GM23338 (cell line): ENCODE results near the gene MARCHF3. TPM values are rescaled to one million over a fixed set of nuclear protein-coding genes. Genes with fewer than 3 reads are reported as not detected.

Source experiments
- ATAC-seq: fragments of 200-7000 bp; cut with Tn5 transposase; 3 replicates; pipeline ENCODE4 v1.9.1; 2020
- DNase-seq: peaks from one replicate; pipeline ENCODE4 v3.0.0-alpha.2; 2015; ENCODE audit warnings: low spot score
- H2AFZ ChIP-seq: fragments of 200-600 bp; sonication (generic); 2 replicates; pipeline ENCODE4 v1.8.0; 2016; ENCODE audit warnings: antibody characterized with exemption, mild to moderate bottlenecking, moderate library complexity
- H3F3A ChIP-seq: fragments of 200-600 bp; sonication (generic); replicated peaks from 2 replicates; pipeline ENCODE4 v1.8.0; 2017; ENCODE audit warnings: antibody characterized with exemption, mixed run types, low read depth
- H3K27ac ChIP-seq: fragments of 200-600 bp; sonication (generic); 2 replicates; pipeline ENCODE4 v1.6.1; 2016; ENCODE audit warnings: low read depth
- H3K27me3 ChIP-seq: fragments of 200-600 bp; sonication (generic); 2 replicates; pipeline ENCODE4 v1.8.0; 2016; ENCODE audit warnings: mild to moderate bottlenecking, mixed run types, moderate library complexity; ENCODE audit not compliant: insufficient read depth
- H3K36me3 ChIP-seq: fragments of 200-600 bp; sonication (generic); 2 replicates; pipeline ENCODE4 v1.8.0; 2016; ENCODE audit warnings: mild to moderate bottlenecking; ENCODE audit not compliant: insufficient read depth
- H3K4me1 ChIP-seq: fragments of 200-600 bp; sonication (generic); 2 replicates; pipeline ENCODE4 v1.8.0; 2016; ENCODE audit warnings: mild to moderate bottlenecking, moderate library complexity; ENCODE audit not compliant: insufficient read depth
- H3K4me2 ChIP-seq: fragments of 200-600 bp; sonication (generic); 2 replicates; pipeline ENCODE4 v1.7.1; 2017; ENCODE audit warnings: mixed run types
- H3K4me3 ChIP-seq: fragments of 200-600 bp; sonication (generic); 2 replicates; pipeline ENCODE4 v1.6.1; 2016; ENCODE audit warnings: mixed run types
- H3K79me2 ChIP-seq: fragments of 200-600 bp; sonication (generic); replicated peaks from 2 replicates; pipeline ENCODE4 v1.8.0; 2017; ENCODE audit warnings: mild to moderate bottlenecking; ENCODE audit not compliant: insufficient read depth
- H3K9me2 ChIP-seq: fragments of 200-600 bp; sonication (generic); 2 replicates; pipeline ENCODE4 v1.8.0; 2017; ENCODE audit not compliant: insufficient read depth
- H4K20me1 ChIP-seq: fragments of 200-600 bp; sonication (generic); replicated peaks from 2 replicates; pipeline ENCODE4 v1.8.0; 2017; ENCODE audit warnings: mild to moderate bottlenecking; ENCODE audit not compliant: insufficient read depth
- H3K27ac Mint-ChIP-seq: 2 replicates; pipeline ENCODE4 v1.8.0; 2020; ENCODE audit warnings: inconsistent platforms, mild to moderate bottlenecking, moderate library complexity, mixed read lengths
- H3K27me3 Mint-ChIP-seq: 3 replicates; pipeline ENCODE4 v1.8.0; 2022; ENCODE audit warnings: low read depth, mild to moderate bottlenecking, moderate library complexity, mixed read lengths, inconsistent platforms; ENCODE audit not compliant: insufficient read depth, poor library complexity
- H3K36me3 Mint-ChIP-seq: 3 replicates; pipeline ENCODE4 v1.8.0; 2021; ENCODE audit warnings: low read depth, mild to moderate bottlenecking, inconsistent platforms, moderate library complexity, mixed read lengths
- H3K4me1 Mint-ChIP-seq: 3 replicates; pipeline ENCODE4 v1.8.0; 2020; ENCODE audit warnings: mild to moderate bottlenecking, inconsistent platforms, mixed read lengths
- H3K4me3 Mint-ChIP-seq: 3 replicates; pipeline ENCODE4 v1.8.0; 2021; ENCODE audit warnings: moderate library complexity, mild to moderate bottlenecking, inconsistent platforms, mixed read lengths
- H3K9me3 Mint-ChIP-seq: 3 replicates; pipeline ENCODE4 v1.8.0; 2020; ENCODE audit warnings: moderate library complexity, mild to moderate bottlenecking, inconsistent platforms, mixed read lengths
- CREB1 ChIP-seq: fragments of 250-450 bp; sonication (Bioruptor Pico); IDR thresholded peaks from 2 replicates; pipeline ENCODE4 v1.5.0; 2020; ENCODE audit warnings: low read depth, mild to moderate bottlenecking, moderate library complexity
- ETS1 ChIP-seq: IDR thresholded peaks from 2 replicates; pipeline ENCODE4 v1.6.1; 2016; ENCODE audit warnings: antibody characterized with exemption
- EZH2 ChIP-seq: fragments of 200-600 bp; sonication (generic); IDR thresholded peaks from one replicate; pipeline ENCODE4 v1.8.0; 2017; ENCODE audit warnings: antibody characterized with exemption, mild to moderate bottlenecking, low read depth; ENCODE audit not compliant: unreplicated experiment
- EZH2phosphoT487 ChIP-seq: fragments of 200-600 bp; sonication (generic); IDR thresholded peaks from one replicate; pipeline ENCODE4 v1.8.1; 2018; ENCODE audit warnings: antibody characterized with exemption; ENCODE audit not compliant: unreplicated experiment
- JUNB ChIP-seq: IDR thresholded peaks from one replicate; pipeline ENCODE4 v1.6.1; 2016; ENCODE audit warnings: antibody characterized with exemption; ENCODE audit not compliant: unreplicated experiment
- NANOG ChIP-seq: IDR thresholded peaks from 2 replicates; pipeline ENCODE4 v1.6.1; 2016; ENCODE audit warnings: antibody characterized with exemption, borderline replicate concordance
- POLR2AphosphoS5 ChIP-seq: IDR thresholded peaks from 2 replicates; pipeline ENCODE4 v1.6.1; 2016; ENCODE audit warnings: antibody characterized with exemption, low read depth
- STAT1 ChIP-seq: IDR thresholded peaks from one replicate; pipeline ENCODE4 v1.6.1; 2016; ENCODE audit warnings: antibody characterized with exemption; ENCODE audit not compliant: unreplicated experiment
- ZNF331 ChIP-seq: fragments of 250-450 bp; sonication (Bioruptor Pico); IDR thresholded peaks from 2 replicates; pipeline ENCODE4 v1.5.0; 2020; ENCODE audit warnings: low read depth, mild to moderate bottlenecking, moderate library complexity
- polyA plus RNA-seq: library from polyadenylated mRNA; unstranded; fragments of >200 nt; fragmentation: Nextera tagmentation; extraction: Ambion mirVana; gene quantifications from 2 replicates; pipeline ENCODE4 v1.2.1, GENCODE V29; 2016
- total RNA-seq: library from RNA; depleted of rRNA; stranded (reverse); fragments of >200 nt; shearing (Covaris generic); gene quantifications from 2 replicates; pipeline ENCODE4 v1.2.3, GENCODE V29; 2014
- TF ChIP-seq, protein P1 (sequence below), 2 experiments: fragments of 200-600 bp in 1 of 2; sonication (generic) in 1 of 2; conservative IDR thresholded peaks; 2 replicates each; pipeline versions ENCODE4 v1.5.1 to v1.6.1; 2016 to 2017; ENCODE audit warnings: antibody characterized with exemption in 2 of 2, low read depth in 2 of 2, mild to moderate bottlenecking in 2 of 2, moderate library complexity in 1 of 2
- TF ChIP-seq, protein P2 (sequence below): IDR thresholded peaks from one replicate; pipeline ENCODE4 v1.6.1; 2018; ENCODE audit warnings: antibody characterized with exemption; ENCODE audit not compliant: unreplicated experiment

Gene MARCHF3
- total and polyA plus RNA-seq, 2 experiments from 2014 or later, result 7.0 to 12.7 TPM

DNA sequence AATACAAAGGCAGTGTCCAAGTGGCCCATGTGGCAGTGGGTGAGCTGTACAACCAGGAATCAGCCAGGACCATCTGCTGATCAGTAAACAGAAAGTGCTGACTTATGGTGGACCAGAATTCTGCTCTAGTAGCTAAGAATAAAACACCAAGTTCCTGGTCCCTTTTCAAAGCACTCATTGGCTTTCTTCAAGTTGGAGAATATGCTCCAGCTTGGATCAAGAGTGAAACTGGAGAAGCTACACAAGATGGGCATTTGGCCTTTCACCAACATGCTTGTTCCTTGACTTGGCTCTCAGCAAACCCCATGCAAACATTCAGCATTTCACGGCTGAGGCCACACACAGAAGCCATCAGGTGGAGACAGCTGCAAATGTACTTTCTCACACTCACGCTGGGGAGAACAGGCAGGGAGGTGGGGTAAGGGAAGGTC is 32.1 kb downstream of the MARCHF3 start:
- Histone ChIP-seq H2AFZ (no peak overlapping the region), H3K27ac (no peak overlapping the region), H3F3A (no peaks in the 10 kb centered on the region), H3K9me2 (no peaks in the 10 kb centered on the region), H3K4me2 (no peak overlapping the region), H3K4me1 (no peaks in the 10 kb centered on the region; the same call in 1 of the 2 replicates), H4K20me1 (0 out of 2 replicates have a peak, but pooled peaks cover 6% of the 10 kb centered on the region), H3K36me3 (no peaks in the 10 kb centered on the region), H3K27me3 (no peaks in the 10 kb centered on the region), H3K4me3 (no peak overlapping the region), H3K79me2 (0 out of 2 replicates have a peak, but pooled peaks cover 5% of the 10 kb centered on the region)
- peaks cover 2% of the 10 kb centered on the region for H3K27me3 Mint-ChIP-seq
- ATAC-seq, result peak; percentile 47; the same call in 2 of the 3 replicates
- no peak overlapping the region for H3K4me3 Mint-ChIP-seq
- TF ChIP-seq EZH2, result no peak
- TF ChIP-seq, protein P1, sequence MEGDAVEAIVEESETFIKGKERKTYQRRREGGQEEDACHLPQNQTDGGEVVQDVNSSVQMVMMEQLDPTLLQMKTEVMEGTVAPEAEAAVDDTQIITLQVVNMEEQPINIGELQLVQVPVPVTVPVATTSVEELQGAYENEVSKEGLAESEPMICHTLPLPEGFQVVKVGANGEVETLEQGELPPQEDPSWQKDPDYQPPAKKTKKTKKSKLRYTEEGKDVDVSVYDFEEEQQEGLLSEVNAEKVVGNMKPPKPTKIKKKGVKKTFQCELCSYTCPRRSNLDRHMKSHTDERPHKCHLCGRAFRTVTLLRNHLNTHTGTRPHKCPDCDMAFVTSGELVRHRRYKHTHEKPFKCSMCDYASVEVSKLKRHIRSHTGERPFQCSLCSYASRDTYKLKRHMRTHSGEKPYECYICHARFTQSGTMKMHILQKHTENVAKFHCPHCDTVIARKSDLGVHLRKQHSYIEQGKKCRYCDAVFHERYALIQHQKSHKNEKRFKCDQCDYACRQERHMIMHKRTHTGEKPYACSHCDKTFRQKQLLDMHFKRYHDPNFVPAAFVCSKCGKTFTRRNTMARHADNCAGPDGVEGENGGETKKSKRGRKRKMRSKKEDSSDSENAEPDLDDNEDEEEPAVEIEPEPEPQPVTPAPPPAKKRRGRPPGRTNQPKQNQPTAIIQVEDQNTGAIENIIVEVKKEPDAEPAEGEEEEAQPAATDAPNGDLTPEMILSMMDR (conservative IDR thresholded peaks at IDR 0.05; ENCODE audit: low read depth in 2 of 2), result peak in 1 of 2 experiments; percentile 17; a peak in 1 of 4 replicates
- no peaks in the 10 kb centered on the region for H3K9me3 Mint-ChIP-seq
- DNase-seq, result no peak
- peaks cover 6% of the 10 kb centered on the region for H3K4me1 Mint-ChIP-seq
- H3K36me3 Mint-ChIP-seq, result no peaks in the 10 kb centered on the region; the same call in 2 of the 3 replicates
- H3K27ac Mint-ChIP-seq, result no peak overlapping the region

GRCh38 chr5:126995689-126996088 is 34.7 kb downstream of the MARCHF3 start:
- no peak overlapping the region for H3K27ac ChIP-seq
- no peak overlapping the region for H2AFZ ChIP-seq
- Mint-ChIP-seq H3K9me3 (0 out of 3 replicates have a peak, but pooled peaks cover under 1% of the 10 kb centered on the region), H3K4me1 (peaks cover 2% of the 10 kb centered on the region; the same call in 2 of the 3 replicates), H3K36me3 (peaks cover 2% of the 10 kb centered on the region; the same call in 1 of the 3 replicates), H3K4me3 (no peak overlapping the region), H3K27me3 (peaks cover 2% of the 10 kb centered on the region), H3K27ac (no peak overlapping the region)
- 0 out of 2 replicates have a peak, but pooled peaks cover 3% of the 10 kb centered on the region for H4K20me1 ChIP-seq
- no peaks in the 10 kb centered on the region for H3K9me2 ChIP-seq
- H3K4me3 ChIP-seq, result no peak overlapping the region
- H3K36me3 ChIP-seq, result no peaks in the 10 kb centered on the region
- no peaks in the 10 kb centered on the region for H3K27me3 ChIP-seq
- no peak for DNase-seq
- 0 out of 2 replicates have a peak, but pooled peaks cover 5% of the 10 kb centered on the region for H3K79me2 ChIP-seq
- H3K4me1 ChIP-seq, result no peaks in the 10 kb centered on the region
- no peaks in the 10 kb centered on the region for H3F3A ChIP-seq
- no peak overlapping the region for H3K4me2 ChIP-seq
- no peak for ATAC-seq
- TF ChIP-seq STAT1 (no peak), ZNF331 (CRISPR knock-in tag) (no peak), EZH2phosphoT487 (no peak), POLR2AphosphoS5 (no peak), NANOG (no peak), ETS1 (no peak), JUNB (no peak), CREB1 (no peak)
- TF ChIP-seq, protein P2, sequence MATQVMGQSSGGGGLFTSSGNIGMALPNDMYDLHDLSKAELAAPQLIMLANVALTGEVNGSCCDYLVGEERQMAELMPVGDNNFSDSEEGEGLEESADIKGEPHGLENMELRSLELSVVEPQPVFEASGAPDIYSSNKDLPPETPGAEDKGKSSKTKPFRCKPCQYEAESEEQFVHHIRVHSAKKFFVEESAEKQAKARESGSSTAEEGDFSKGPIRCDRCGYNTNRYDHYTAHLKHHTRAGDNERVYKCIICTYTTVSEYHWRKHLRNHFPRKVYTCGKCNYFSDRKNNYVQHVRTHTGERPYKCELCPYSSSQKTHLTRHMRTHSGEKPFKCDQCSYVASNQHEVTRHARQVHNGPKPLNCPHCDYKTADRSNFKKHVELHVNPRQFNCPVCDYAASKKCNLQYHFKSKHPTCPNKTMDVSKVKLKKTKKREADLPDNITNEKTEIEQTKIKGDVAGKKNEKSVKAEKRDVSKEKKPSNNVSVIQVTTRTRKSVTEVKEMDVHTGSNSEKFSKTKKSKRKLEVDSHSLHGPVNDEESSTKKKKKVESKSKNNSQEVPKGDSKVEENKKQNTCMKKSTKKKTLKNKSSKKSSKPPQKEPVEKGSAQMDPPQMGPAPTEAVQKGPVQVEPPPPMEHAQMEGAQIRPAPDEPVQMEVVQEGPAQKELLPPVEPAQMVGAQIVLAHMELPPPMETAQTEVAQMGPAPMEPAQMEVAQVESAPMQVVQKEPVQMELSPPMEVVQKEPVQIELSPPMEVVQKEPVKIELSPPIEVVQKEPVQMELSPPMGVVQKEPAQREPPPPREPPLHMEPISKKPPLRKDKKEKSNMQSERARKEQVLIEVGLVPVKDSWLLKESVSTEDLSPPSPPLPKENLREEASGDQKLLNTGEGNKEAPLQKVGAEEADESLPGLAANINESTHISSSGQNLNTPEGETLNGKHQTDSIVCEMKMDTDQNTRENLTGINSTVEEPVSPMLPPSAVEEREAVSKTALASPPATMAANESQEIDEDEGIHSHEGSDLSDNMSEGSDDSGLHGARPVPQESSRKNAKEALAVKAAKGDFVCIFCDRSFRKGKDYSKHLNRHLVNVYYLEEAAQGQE, result no peak
